GM21528 (cell line): ENCODE results near the gene TNFRSF1A.

Experiments
- ATAC-seq: cut with Tn5 transposase; IDR thresholded peaks from one replicate; pipeline ENCODE4 v1.9.1; 2021; ENCODE audit warnings: mild to moderate bottlenecking, moderate library complexity; ENCODE audit not compliant: unreplicated experiment, low FRiP score

Gene TNFRSF1A

DNA sequence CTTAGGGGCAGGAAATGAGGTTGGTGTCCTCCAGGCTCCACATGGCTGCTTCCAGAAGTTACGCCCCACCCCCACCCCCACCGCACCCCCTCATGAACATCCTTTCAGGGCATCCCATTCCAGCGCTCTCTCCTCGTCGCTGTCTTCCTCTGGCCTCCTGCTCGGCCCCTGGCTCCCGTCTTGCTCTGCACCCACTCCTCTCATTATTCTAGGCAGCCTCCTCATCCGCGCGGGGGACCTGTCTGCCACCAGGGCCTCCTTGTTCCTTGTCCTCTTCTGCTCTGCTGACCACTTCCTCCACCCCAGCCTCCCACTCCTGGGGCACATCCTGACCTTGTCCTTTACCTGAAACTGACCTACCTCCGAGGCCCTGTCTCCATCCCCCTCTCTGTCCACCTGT, 61.2 kb downstream of the TNFRSF1A start:
- no peak for ATAC-seq

DNA sequence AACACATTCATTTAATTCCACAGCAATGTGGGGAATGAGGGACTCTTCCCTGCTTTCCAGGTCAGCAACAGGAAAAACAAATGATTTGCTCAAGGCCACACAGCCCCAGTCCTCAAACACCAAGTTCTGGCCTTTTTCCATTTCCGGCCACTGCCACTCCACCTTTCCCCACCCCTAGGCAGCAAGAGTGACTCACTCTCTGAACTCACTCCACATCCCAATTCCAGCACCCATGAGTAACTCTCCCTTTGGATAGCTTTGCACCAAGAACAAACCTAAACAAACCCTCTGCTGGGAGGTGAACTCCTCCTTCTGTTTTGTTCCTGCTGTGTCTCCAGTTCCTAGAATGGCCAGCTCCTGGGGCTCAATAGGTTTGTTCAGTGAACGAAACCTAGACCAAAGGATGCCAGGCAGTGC, 61.8 kb downstream of the TNFRSF1A start:
- ATAC-seq: no peak

DNA sequence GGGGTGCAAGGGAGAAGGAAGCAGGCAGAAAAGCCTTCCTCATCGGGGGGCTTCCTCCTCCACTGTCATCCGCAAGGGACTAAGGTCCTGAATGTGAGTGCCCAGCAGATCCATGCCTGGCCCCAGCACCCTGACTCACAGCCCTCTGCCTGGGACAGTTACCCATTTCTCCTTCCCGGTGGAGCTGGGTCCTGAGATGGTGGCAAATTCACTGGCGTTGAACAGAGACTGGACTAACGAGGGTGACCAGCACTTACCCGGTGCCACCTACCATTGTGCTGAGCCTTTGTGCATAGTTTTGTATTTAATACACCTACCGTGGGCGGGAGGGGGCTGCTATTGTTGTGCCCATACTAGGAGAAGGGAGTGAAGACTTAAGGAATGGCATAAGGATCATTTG, 62.2 kb downstream of the TNFRSF1A start:
- ATAC-seq: no peak

DNA sequence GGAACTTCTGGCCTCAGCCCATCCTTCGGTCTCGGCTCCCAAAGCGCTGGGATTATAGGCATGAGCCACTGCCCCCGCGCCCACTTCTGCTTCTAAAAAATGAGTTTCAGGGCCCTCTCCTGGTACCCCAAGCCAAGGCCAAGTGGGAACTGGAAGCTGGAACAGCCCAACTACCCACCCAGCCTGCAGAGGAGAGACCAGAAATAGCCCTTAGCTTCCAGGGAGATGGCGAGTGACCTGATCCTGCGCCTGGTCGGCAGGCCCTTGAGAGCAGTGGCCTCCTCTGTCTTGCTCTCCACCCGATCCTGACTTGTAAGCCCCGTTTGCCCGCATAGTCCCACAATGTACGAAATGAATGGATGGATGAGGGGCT, 62.6 kb downstream of the TNFRSF1A start:
- no peak for ATAC-seq
